ENCODE data around the gene MYH11. TPM values are rescaled to one million over a fixed set of nuclear protein-coding genes. Genes with fewer than 3 reads are reported as not detected.

Gene MYH11
- 0.05 TPM in 1 of 2 replicates, not detected in the other for total RNA-seq (2014; rRNA removed; shearing (Covaris generic))

DNA sequence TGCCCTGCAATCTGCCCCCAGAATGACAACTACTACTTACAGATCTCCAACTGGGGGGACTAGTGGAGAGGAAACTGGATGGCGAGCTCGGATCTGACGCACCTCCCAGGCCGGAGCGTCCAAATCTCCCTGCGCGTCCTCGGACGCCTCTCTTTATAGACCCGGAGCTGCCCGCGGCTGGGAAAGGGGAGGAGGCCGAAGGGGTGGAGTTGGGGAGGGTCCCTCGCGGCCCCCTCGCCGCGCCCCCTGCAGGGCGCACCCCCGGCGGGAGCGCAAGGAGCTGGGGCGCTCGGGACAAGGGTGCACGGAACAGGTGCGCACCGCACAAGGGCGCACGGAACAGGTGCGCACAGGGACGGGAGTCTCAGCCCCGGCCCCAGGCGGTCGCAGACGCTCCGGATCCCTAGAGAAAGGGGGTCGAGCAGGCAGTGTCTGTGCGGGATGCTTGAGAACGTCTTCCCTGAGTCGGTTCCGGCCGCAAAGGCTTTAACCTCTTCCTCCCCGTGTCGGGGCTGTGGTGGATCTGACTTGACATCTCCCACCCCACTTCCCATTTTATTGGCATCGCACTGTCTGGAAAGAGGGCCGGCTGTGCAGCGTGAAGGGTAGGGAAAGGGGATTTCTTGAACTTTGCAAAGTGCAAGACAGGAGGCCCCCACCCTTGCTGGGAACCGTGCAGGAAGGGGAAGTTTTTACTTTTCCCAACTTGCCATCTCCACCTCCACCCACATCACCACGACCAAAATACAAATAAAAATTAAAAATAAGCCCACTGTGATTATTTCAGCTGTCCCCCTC is at the start of gene MYH11:
TSS of gene MYH11 (minus strand) at position 128 of the 798 bp plus-strand sequence. CDS start 18,776 bp downstream, outside the sequence.
- no peak for DNase-seq (ENCODE audit: low spot score)

GRCh38 chr16:15906439-15906838 is 49.6 kb upstream of the MYH11 start:
- no peak for DNase-seq (ENCODE audit: low spot score)

GRCh38 chr16:15903960-15904359 is 47.1 kb upstream of the MYH11 start:
- no peak for DNase-seq (ENCODE audit: low spot score)

DNA sequence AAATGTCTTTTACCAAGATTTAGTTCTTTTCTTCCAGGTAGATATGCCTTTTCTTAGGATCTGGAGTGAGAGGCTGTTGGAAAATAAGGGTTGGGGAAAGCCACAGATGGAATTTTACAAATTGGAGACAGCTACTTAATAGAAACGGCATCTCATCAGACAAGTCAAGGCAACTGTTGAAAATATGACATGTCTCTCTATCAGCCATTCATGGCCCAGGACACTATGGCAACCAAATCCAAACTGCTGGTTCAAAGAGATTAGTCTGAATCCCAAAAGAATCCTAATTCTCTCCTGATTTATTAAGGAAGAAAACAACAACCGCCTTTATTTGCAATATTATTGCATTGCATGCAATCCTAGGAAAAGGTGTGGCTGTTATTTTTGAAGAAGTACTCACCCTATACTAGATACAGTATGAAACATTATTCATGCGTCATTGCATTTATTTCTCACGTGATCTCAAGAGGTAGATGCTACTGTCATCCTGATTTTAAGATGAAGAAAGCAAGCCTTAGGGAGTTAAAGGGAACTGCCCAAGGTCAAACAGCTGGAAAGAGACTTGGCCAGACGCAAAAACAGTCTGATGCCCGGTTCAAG is 44.2 kb upstream of the MYH11 start:
- DNase-seq (ENCODE audit: low spot score), result no peak

DNA sequence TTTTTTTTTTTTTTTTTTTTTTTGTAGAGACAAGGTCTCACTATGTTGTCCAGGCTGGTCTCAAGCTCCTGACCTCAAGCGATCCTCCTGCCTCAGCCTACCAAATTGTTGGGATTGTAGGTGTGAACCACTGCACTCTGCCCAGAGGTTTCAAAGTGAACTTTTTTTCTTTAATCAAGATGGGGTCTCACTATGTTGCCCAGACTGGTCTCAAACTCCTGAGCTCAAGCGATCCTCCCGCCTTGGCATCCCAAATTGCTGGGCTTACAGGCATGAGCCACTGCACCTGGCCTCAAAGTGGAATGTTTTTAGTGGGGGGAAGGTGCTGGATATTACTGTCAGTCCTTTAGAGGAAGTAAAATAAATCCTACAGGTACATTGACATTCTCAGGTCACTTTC is 43.5 kb upstream of the MYH11 start:
- DNase-seq (ENCODE audit: low spot score), result no peak

DNA sequence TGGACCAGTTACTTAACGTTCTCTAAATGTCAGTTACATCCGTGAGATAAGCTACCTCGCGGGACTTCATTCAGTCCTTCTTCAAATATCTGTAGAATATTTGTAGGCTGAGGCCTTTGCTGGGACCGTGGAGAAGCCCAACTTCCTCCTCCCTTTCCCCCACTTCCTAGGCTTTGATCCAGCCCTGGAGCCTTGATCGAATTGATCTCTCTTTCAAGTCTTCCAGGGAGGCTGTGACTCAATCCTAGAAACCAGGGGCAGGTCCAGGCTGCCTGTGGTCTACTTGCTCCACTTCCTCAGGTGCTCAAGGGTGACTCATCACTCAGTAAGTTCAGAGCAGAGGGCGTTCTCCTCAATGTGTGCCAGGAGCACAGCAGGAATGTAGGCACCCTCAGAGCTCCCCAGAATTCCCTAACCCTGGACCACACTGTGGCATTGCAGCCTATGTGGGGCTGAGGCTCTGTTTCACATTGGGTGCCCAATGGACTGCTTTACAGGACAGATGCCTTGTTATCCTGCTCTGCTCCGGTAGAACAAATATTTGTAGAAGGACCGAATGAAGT is 42.8 kb upstream of the MYH11 start:
- DNase-seq (ENCODE audit: low spot score), result peak; percentile 94

DNA sequence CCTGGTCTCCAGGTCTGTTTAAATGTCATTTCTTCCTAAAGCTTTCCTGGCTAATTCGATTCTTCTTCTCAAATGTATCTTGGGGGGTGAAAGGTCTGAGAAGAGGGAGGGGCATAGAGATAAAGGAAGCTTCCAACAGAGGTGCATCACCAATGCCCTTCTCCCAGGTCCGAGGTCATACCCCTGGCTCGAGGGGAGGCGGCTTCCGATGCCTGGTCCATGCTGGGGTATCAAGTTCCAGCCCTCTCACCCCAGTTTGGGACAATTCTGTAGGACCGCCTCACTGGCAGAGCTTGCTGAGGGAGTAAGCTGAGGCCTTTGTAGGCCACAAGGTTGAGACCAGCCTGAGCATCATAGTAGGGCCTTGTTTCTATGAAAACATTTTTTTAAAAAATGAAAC is 41.8 kb upstream of the MYH11 start:
- DNase-seq (ENCODE audit: low spot score), result no peak

GRCh38 chr16:15897834-15898254 is 41.0 kb upstream of the MYH11 start:
- DNase-seq (ENCODE audit: low spot score), result no peak

GRCh38 chr16:15897121-15897780 is 40.4 kb upstream of the MYH11 start:
- DNase-seq (ENCODE audit: low spot score), result no peak

- no peak for DNase-seq (ENCODE audit: low spot score)
Observed at GRCh38 chr16:15894571-15895374, 37.9 kb upstream of the MYH11 start.

DNA sequence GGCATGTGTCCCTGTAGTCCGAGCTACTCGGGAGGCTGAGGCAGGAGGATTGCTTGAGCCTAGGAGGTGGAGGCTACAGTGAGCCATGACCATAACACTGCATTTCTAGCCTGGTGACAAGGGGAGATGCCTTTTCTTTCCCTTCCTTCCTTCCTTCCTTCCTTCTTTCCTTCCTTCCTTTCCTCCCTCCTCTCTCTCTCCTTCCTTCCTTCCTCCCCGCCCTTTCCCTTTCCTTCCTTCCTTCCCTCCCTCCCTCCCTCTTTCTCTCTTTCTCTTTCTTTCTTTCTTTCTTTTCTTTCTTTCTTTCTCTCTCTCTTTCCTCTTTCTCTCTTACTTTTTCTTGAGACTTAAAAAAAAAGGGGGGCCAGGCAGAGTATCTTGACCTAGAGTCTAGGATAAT is 34.7 kb upstream of the MYH11 start:
- no peak for DNase-seq (ENCODE audit: low spot score)

- peak; percentile 99 for DNase-seq (ENCODE audit: low spot score)
Observed at GRCh38 chr16:15888072-15888976, 31.5 kb upstream of the MYH11 start, which contains the start of gene CEP20. CEP20 (minus strand) TSS chr16:15888603; CDS start chr16:15888585, 18 bp downstream.

DNA sequence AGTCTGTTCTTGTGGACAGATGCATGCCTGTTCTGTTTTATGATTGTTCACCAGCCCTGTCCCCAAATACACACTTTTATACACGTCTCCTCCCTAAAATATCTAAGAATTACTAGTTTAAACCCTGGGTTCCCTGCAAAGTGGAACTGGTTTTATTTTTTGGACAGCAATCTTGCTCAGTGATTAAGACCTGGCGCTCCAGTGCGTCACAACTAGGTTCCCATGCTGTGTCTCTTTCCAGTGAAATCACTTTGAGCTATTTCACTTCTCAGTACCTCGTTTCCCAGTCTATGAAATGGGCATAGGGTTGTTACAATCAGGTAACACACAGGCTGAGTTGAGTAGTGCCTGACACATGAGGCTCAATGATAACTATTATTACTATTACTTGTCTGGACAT is 30.5 kb upstream of the MYH11 start:
- no peak for DNase-seq (ENCODE audit: low spot score)

GRCh38 chr16:15886078-15886477 is 29.2 kb upstream of the MYH11 start:
- no peak for DNase-seq (ENCODE audit: low spot score)

- no peak for DNase-seq (ENCODE audit: low spot score)
Observed at GRCh38 chr16:15885560-15886001, 28.8 kb upstream of the MYH11 start.

DNA sequence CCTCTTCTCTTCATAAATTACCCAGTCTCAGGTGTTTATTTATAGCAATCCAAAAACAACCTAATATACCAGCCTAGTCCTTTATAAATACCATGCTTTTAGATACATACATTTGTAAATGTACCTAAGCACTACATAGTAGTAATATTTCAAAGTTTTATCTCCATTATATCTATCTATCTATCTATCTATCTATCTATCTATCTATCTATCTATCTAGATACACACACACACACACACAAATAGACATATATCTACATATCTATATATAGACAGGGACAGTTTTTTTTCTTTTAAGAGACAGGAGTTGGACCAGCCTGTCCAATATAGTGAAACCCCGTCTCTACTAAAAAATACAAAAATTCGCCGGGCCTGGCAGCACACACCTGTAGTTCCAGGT is 25.7 kb upstream of the MYH11 start:
- no peak for DNase-seq (ENCODE audit: low spot score)

- DNase-seq (ENCODE audit: low spot score), result no peak
Observed at GRCh38 chr16:15881794-15882379, 25.1 kb upstream of the MYH11 start.

DNA sequence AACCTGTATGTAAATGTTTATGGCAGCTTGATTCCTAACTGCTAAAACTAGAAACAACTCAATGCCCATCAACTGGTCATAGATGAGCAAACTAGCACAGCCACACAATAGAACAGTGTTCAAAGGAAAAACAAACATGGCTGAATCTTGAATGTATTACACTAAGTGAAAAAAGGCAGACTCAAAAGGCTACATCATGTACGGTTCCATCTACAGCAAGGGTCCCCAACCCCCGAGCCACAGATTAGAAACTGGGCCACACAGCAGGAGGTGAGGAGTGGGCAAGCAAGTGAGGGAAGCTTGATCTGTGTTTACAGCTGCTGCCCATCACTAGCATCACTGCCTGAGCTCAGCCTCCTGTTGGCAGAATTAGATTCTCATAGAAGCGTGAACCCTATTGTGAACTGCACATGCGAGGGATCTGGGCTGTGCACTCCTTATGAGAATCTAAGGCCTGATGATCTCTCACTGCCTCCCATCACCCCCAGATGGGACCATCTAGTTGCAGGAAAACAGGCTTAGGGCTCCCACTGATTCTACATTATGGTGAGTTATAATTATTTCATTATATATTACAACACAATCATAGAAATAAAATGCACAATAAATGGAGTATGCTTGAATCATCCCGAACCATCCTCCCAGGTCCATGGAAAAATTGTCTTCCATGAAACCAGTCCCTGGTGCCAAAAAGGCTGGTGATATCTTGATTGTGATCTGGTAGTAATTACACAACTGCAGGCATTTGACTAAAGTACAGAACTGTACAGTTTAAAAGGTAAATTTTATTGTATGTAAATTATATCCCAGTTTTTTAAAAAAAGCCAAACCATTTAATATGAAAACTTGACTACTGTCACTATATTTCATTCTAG is 23.8 kb upstream of the MYH11 start:
- DNase-seq (ENCODE audit: low spot score), result no peak

Data from HT-29 (cell line).